IgD-negative memory B cell (primary cell): ENCODE results near the gene RBM4. TPM values are rescaled to one million over a fixed set of nuclear protein-coding genes. Genes with fewer than 3 reads are reported as not detected.

Source experiments
- H3K27ac Mint-ChIP-seq, 3 donors: one replicate each; pipeline ENCODE4 v1.8.0; 2020 to 2022; ENCODE audit warnings: mild to moderate bottlenecking in 3 of 3, mixed read lengths in 3 of 3, moderate library complexity in 1 of 3
- H3K27me3 Mint-ChIP-seq: one replicate; pipeline ENCODE4 v1.8.0; 2021; ENCODE audit warnings: mixed read lengths
- H3K36me3 Mint-ChIP-seq: one replicate; pipeline ENCODE4 v1.8.0; 2020; ENCODE audit warnings: mild to moderate bottlenecking, mixed read lengths
- H3K4me1 Mint-ChIP-seq, 3 donors: one replicate each; pipeline ENCODE4 v1.8.0; 2020 to 2022; ENCODE audit warnings: mixed read lengths in 3 of 3, mild to moderate bottlenecking in 1 of 3
- H3K4me3 Mint-ChIP-seq, 4 donors: one replicate each; pipeline ENCODE4 v1.8.0; 2020 to 2022; ENCODE audit warnings: mild to moderate bottlenecking in 4 of 4, mixed read lengths in 4 of 4, moderate library complexity in 3 of 4
- H3K9me3 Mint-ChIP-seq, 3 donors: one replicate each; pipeline ENCODE4 v1.8.0; 2020 to 2021; ENCODE audit warnings: mixed read lengths in 3 of 3, mild to moderate bottlenecking in 1 of 3
- polyA plus RNA-seq: library from polyadenylated mRNA; unstranded; fragments of 300-500 nt; fragmentation: Illumina TruSeq; gene quantifications from one replicate; pipeline ENCODE4 v1.2.3, GENCODE V29; 2021

Gene RBM4
- polyA plus RNA-seq, 1 donor from 2014 or later = 189 TPM

- no peaks in the 10 kb centered on the region for H3K27me3 Mint-ChIP-seq
- no peaks in the 10 kb centered on the region for H3K9me3 Mint-ChIP-seq
- H3K27ac Mint-ChIP-seq = no peak overlapping the region
- H3K36me3 Mint-ChIP-seq = no peaks in the 10 kb centered on the region
- peaks cover 0 to 2% (median 0%) of the 10 kb centered on the region in 3 donors for H3K4me1 Mint-ChIP-seq
- H3K4me3 Mint-ChIP-seq = no peak overlapping the region
These were observed 47.7 kb downstream of the RBM4 start for GRCh38 chr11:66686100-66686785.

GRCh38 chr11:66686801-66687750, 48.6 kb downstream of the RBM4 start:
- H3K27ac Mint-ChIP-seq = no peak overlapping the region
- no peaks in the 10 kb centered on the region for H3K36me3 Mint-ChIP-seq
- no peaks in the 10 kb centered on the region for H3K27me3 Mint-ChIP-seq
- H3K9me3 Mint-ChIP-seq = no peaks in the 10 kb centered on the region
- peak overlapping the region in 1 of 4 donors; percentile 32 for H3K4me3 Mint-ChIP-seq
- H3K4me1 Mint-ChIP-seq = peaks cover 0 to 2% (median 0%) of the 10 kb centered on the region in 3 donors

GRCh38 chr11:66687831-66688281, 49.4 kb downstream of the RBM4 start:
- Mint-ChIP-seq H3K4me3 (no peak overlapping the region), H3K27ac (no peak overlapping the region), H3K9me3 (no peaks in the 10 kb centered on the region), H3K36me3 (no peaks in the 10 kb centered on the region), H3K4me1 (peaks cover 0 to 2% (median 0%) of the 10 kb centered on the region in 3 donors), H3K27me3 (no peaks in the 10 kb centered on the region)

- H3K4me3 Mint-ChIP-seq = no peak overlapping the region
- no peaks in the 10 kb centered on the region for H3K4me1 Mint-ChIP-seq
These were observed 50.3 kb downstream of the RBM4 start for GRCh38 chr11:66688561-66689534.

GRCh38 chr11:66689661-66690590, 51.4 kb downstream of the RBM4 start:
- Mint-ChIP-seq H3K4me1 (peaks cover 0 to 4% (median 0%) of the 10 kb centered on the region in 3 donors), H3K27me3 (no peaks in the 10 kb centered on the region), H3K9me3 (no peaks in the 10 kb centered on the region), H3K4me3 (no peak overlapping the region), H3K27ac (no peak overlapping the region), H3K36me3 (no peaks in the 10 kb centered on the region)

More at GRCh38 chr11:66688561-66689534, 50.3 kb downstream of the RBM4 start:
- Mint-ChIP-seq H3K27ac (no peak overlapping the region), H3K27me3 (no peaks in the 10 kb centered on the region), H3K36me3 (no peaks in the 10 kb centered on the region), H3K9me3 (no peaks in the 10 kb centered on the region)

GRCh38 chr11:66691311-66691980, 52.9 kb downstream of the RBM4 start:
- Mint-ChIP-seq H3K27me3 (no peaks in the 10 kb centered on the region), H3K4me3 (no peak overlapping the region), H3K4me1 (peaks cover 0 to 4% (median 0%) of the 10 kb centered on the region in 3 donors), H3K27ac (no peak overlapping the region), H3K36me3 (no peaks in the 10 kb centered on the region), H3K9me3 (no peaks in the 10 kb centered on the region)

- H3K36me3 Mint-ChIP-seq = no peaks in the 10 kb centered on the region
- no peaks in the 10 kb centered on the region for H3K27me3 Mint-ChIP-seq
- H3K4me1 Mint-ChIP-seq = peaks cover 0 to 4% (median 0%) of the 10 kb centered on the region in 3 donors
- H3K4me3 Mint-ChIP-seq = peak overlapping the region in 1 of 4 donors; percentile 28
- no peak overlapping the region for H3K27ac Mint-ChIP-seq
- no peaks in the 10 kb centered on the region for H3K9me3 Mint-ChIP-seq
These were observed 53.9 kb downstream of the RBM4 start for GRCh38 chr11:66692446-66692845.

GRCh38 chr11:66692871-66693331, 54.4 kb downstream of the RBM4 start:
- no peak overlapping the region for H3K27ac Mint-ChIP-seq
- no peaks in the 10 kb centered on the region for H3K36me3 Mint-ChIP-seq
- no peak overlapping the region for H3K4me3 Mint-ChIP-seq
- H3K4me1 Mint-ChIP-seq = peaks cover 0 to 4% (median 0%) of the 10 kb centered on the region in 3 donors
- no peaks in the 10 kb centered on the region for H3K27me3 Mint-ChIP-seq
- no peaks in the 10 kb centered on the region for H3K9me3 Mint-ChIP-seq

GRCh38 chr11:66693356-66694055, 55.0 kb downstream of the RBM4 start:
- no peak overlapping the region for H3K4me3 Mint-ChIP-seq
- peaks cover 0 to 4% (median 0%) of the 10 kb centered on the region in 3 donors for H3K4me1 Mint-ChIP-seq
- no peak overlapping the region for H3K27ac Mint-ChIP-seq
- H3K36me3 Mint-ChIP-seq = peaks cover 1% of the 10 kb centered on the region
- H3K27me3 Mint-ChIP-seq = no peaks in the 10 kb centered on the region
- H3K9me3 Mint-ChIP-seq = no peaks in the 10 kb centered on the region

- Mint-ChIP-seq H3K4me1 (peaks cover 0 to 4% (median 0%) of the 10 kb centered on the region in 3 donors), H3K9me3 (no peaks in the 10 kb centered on the region), H3K36me3 (peaks cover 2% of the 10 kb centered on the region), H3K4me3 (no peak overlapping the region), H3K27ac (peak overlapping the region in 1 of 3 donors; percentile 35), H3K27me3 (no peaks in the 10 kb centered on the region)
These were observed 55.5 kb downstream of the RBM4 start for GRCh38 chr11:66694056-66694410.

- Mint-ChIP-seq H3K4me3 (no peak overlapping the region), H3K4me1 (peaks cover 0 to 4% (median 0%) of the 10 kb centered on the region in 3 donors), H3K9me3 (no peaks in the 10 kb centered on the region), H3K27ac (peak overlapping the region in 2 of 3 donors; percentile 8 to 35), H3K27me3 (no peaks in the 10 kb centered on the region), H3K36me3 (peaks cover 2% of the 10 kb centered on the region)
These were observed 56.3 kb downstream of the RBM4 start for GRCh38 chr11:66694732-66695207.
